Measurements from ENCODE around the gene CDK8.
"Not testable (repeated sequence)": the region's sequence is repeated elsewhere in the genome, so short reads cannot be mapped to it uniquely, and the experiment has no call there.

Gene CDK8

GRCh38 chr13:26280295-26280694 lies 26.4 kb downstream of the CDK8 start:
- Mint-ChIP-seq H3K4me3 (no peak overlapping the region), H3K27ac (no peak overlapping the region), H3K9me3 (peaks cover 12 to 16% of the 10 kb centered on the region in 2 donors), H3K4me1 (peaks cover 16% of the 10 kb centered on the region), H3K27me3 (no peaks in the 10 kb centered on the region)
- DNase-seq = no peak
- ATAC-seq = no peak

DNA sequence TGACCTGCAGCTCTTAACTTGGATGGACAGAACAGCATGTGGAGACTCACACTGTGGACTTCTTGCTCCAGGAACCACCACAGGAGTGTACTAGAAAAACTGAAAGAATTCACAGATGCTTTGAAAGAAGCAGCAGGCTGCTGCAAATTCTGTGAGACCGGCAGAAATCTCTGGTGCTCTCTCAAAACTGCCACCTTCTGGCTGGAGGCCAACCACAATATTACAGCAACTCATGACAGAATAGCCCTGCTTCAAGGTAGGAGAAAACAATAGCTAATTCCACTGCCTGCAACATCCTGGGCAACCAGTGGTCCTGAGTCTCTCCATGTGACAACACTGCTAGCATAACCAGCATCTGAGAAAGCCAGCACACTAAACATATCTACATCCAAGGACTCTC lies 26.9 kb downstream of the CDK8 start:
- no peak for DNase-seq
- H3K9me3 Mint-ChIP-seq = peaks cover 16 to 18% of the 10 kb centered on the region in 2 donors
- peaks cover 16% of the 10 kb centered on the region for H3K4me1 Mint-ChIP-seq
- H3K27ac Mint-ChIP-seq = no peak overlapping the region
- no peak overlapping the region for H3K4me3 Mint-ChIP-seq
- H3K27me3 Mint-ChIP-seq = no peaks in the 10 kb centered on the region
- no peak for ATAC-seq

DNA sequence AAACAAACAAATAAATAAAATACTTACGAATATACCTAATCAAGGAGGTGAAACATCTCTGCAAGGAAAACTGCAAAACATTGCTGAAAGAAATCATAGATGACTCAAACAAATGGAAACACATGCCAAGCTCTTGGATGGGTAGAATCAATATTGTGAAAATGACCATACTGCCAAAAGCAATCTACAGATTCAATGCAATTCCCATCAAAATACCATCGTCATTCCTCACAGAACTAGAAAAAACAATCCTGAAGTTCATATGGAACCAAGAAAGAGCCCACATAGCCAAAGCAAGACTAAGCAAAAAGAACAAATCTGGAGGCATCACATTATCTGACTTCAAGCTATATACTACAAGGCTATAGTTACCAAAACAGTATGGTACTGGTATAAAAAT lies 32.0 kb downstream of the CDK8 start:
- H3K27ac Mint-ChIP-seq, H3K27me3 Mint-ChIP-seq, H3K4me1 Mint-ChIP-seq, H3K4me3 Mint-ChIP-seq, DNase-seq, ATAC-seq: not testable (repeated sequence)
- peaks cover 16 to 27% of the 10 kb centered on the region in 2 donors for H3K9me3 Mint-ChIP-seq

DNA sequence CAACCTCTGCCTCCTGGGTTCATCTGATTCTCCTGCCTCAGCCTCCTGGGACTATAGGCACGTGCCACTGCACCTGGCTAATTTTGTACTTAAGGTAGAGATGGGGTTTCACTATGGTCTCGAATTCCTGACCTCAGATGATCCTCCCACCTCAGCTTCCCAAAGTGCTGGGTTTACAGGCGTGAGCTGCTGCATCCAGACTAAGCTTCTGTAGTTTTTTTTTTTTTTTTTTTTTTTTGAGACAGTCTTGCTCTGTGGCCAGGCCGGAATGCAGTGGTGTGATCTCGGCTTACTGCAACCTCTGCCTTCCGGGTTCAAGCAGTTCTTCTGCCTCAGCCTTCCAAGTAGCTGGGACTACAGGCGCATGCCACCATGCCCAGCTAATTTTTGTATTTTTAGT lies 34.9 kb downstream of the CDK8 start:
- not testable (repeated sequence) for H3K4me1 Mint-ChIP-seq, H3K4me3 Mint-ChIP-seq, ATAC-seq, H3K27ac Mint-ChIP-seq, DNase-seq, H3K27me3 Mint-ChIP-seq
- H3K9me3 Mint-ChIP-seq = peaks cover 12 to 26% of the 10 kb centered on the region in 2 donors

DNA sequence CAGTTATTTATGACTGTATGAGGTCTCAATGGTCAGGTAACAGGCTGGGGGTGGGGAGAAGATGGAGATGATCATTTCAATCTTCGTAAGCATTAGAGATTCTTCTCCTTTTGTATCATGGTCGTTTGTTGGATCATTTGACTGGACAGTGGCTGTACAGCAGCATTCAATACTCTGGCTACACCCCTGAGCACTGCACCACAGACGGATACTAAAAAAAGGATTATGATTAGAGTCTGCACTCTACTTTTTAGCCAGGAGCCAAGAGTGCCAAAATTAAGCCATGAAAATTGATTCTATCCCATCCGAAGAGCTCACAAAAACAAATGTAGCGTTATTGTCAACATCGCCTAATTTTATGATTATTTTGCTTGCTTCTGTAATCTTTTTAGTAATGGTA lies 41.9 kb downstream of the CDK8 start:
- peaks cover 4 to 21% of the 10 kb centered on the region in 2 donors for H3K9me3 Mint-ChIP-seq
- H3K27ac Mint-ChIP-seq = no peak overlapping the region
- H3K4me3 Mint-ChIP-seq = no peak overlapping the region
- peaks cover 33% of the 10 kb centered on the region for H3K4me1 Mint-ChIP-seq
- ATAC-seq (no peak), DNase-seq (no peak)
- H3K27me3 Mint-ChIP-seq = no peaks in the 10 kb centered on the region

GRCh38 chr13:26299168-26299750 lies 45.3 kb downstream of the CDK8 start:
- ATAC-seq = no peak

GRCh38 chr13:26300140-26300539 lies 46.2 kb downstream of the CDK8 start:
- Mint-ChIP-seq H3K27me3 (no peaks in the 10 kb centered on the region), H3K4me1 (peaks cover 53% of the 10 kb centered on the region), H3K9me3 (peaks cover 0 to 13% of the 10 kb centered on the region in 2 donors), H3K27ac (no peak overlapping the region), H3K4me3 (no peak overlapping the region)
- no peak for DNase-seq
- no peak for ATAC-seq

More at GRCh38 chr13:26299168-26299750, 45.3 kb downstream of the CDK8 start:
- Mint-ChIP-seq H3K9me3 (peaks cover 0 to 16% of the 10 kb centered on the region in 2 donors), H3K4me1 (peaks cover 51% of the 10 kb centered on the region), H3K27me3 (no peaks in the 10 kb centered on the region), H3K27ac (no peak overlapping the region), H3K4me3 (no peak overlapping the region)
- DNase-seq = no peak

GRCh38 chr13:26305676-26306075 lies 51.7 kb downstream of the CDK8 start:
- H3K27me3 Mint-ChIP-seq = no peaks in the 10 kb centered on the region
- H3K27ac Mint-ChIP-seq = no peak overlapping the region
- DNase-seq (no peak), ATAC-seq (no peak)
- no peak overlapping the region for H3K4me3 Mint-ChIP-seq
- H3K4me1 Mint-ChIP-seq = peaks cover 57% of the 10 kb centered on the region
- H3K9me3 Mint-ChIP-seq = peaks cover 7 to 10% of the 10 kb centered on the region in 2 donors

DNA sequence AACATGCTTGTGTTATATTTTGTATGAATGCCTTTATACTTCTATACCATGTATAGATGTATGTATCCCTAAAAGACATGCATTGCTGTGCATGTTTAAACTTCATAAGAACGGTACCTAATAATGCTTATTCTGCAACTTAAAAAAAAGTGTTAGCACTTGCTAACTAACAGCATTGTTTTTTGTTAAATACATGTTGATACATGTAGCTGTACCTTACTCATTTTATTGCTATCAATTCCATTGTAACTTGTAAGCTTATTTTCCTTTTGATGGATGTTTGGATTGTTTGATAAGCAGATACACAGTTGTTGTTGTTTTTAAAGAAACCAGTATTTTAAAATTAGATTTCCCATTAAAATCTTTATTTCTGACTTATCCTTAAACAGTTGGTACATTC lies 53.8 kb downstream of the CDK8 start:
- no peak overlapping the region for H3K27ac Mint-ChIP-seq
- no peaks in the 10 kb centered on the region for H3K27me3 Mint-ChIP-seq
- DNase-seq = no peak
- no peak overlapping the region for H3K4me3 Mint-ChIP-seq
- peaks cover 41% of the 10 kb centered on the region for H3K4me1 Mint-ChIP-seq
- ATAC-seq = no peak
- H3K9me3 Mint-ChIP-seq = peaks cover 7 to 10% of the 10 kb centered on the region in 2 donors

DNA sequence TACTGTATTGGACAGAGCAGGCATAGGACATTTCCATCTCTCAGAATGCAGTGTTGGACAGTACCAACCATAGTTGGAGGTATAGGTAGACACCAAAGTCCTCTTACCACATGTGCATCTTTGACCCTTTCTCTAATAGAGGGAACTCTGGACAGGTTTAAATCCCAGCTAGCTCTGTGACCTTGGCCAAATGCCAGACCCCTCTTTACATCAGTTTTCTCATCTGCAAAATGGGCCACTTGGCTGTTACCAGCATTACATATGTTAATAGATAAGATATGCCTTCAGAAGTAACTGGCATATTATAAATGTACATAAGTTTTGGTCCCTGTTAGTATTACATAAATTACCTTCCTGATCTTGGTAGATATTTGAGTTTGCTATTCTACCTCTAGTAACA lies 54.3 kb downstream of the CDK8 start:
- DNase-seq = no peak
- Mint-ChIP-seq H3K4me1 (peaks cover 45% of the 10 kb centered on the region), H3K4me3 (no peak overlapping the region), H3K27ac (no peak overlapping the region), H3K9me3 (peaks cover 7 to 10% of the 10 kb centered on the region in 2 donors), H3K27me3 (no peaks in the 10 kb centered on the region)
- no peak for ATAC-seq

- no peaks in the 10 kb centered on the region for H3K27me3 Mint-ChIP-seq
- ATAC-seq (no peak), DNase-seq (no peak)
- H3K4me1 Mint-ChIP-seq = peaks cover 45% of the 10 kb centered on the region
- no peak overlapping the region for H3K27ac Mint-ChIP-seq
- peaks cover 7 to 10% of the 10 kb centered on the region in 2 donors for H3K9me3 Mint-ChIP-seq
- no peak overlapping the region for H3K4me3 Mint-ChIP-seq
Measured at GRCh38 chr13:26308836-26309235, 54.9 kb downstream of the CDK8 start.

DNA sequence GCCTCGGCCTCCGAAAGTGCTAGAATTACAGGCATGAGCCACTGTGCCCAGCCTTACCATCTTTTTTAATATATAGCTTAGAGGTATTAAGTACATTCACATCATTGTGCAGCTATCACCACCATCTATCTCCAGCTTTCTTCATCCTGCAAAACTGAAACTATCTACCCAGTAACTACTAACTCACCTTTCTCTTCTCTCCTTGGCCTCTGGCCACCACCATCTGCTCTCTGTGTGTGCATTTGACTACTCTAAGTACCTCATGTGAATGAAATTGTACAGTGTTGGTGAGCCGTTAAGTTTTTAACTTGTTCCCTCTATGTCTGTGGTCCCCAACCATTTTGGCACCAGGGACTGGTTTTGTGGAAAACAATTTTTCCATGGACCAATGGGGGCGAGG lies 56.1 kb downstream of the CDK8 start:
- no peak overlapping the region for H3K4me3 Mint-ChIP-seq
- H3K27ac Mint-ChIP-seq = no peak overlapping the region
- no peaks in the 10 kb centered on the region for H3K27me3 Mint-ChIP-seq
- H3K9me3 Mint-ChIP-seq = peaks cover 7 to 10% of the 10 kb centered on the region in 2 donors
- ATAC-seq (no peak), DNase-seq (no peak)
- peaks cover 39% of the 10 kb centered on the region for H3K4me1 Mint-ChIP-seq

- Mint-ChIP-seq H3K27me3 (no peaks in the 10 kb centered on the region), H3K27ac (no peak overlapping the region), H3K4me3 (no peak overlapping the region), H3K4me1 (peaks cover 40% of the 10 kb centered on the region), H3K9me3 (peaks cover 7 to 10% of the 10 kb centered on the region in 2 donors)
- DNase-seq (no peak), ATAC-seq (no peak)
Measured at GRCh38 chr13:26310470-26310869, 56.5 kb downstream of the CDK8 start.

DNA sequence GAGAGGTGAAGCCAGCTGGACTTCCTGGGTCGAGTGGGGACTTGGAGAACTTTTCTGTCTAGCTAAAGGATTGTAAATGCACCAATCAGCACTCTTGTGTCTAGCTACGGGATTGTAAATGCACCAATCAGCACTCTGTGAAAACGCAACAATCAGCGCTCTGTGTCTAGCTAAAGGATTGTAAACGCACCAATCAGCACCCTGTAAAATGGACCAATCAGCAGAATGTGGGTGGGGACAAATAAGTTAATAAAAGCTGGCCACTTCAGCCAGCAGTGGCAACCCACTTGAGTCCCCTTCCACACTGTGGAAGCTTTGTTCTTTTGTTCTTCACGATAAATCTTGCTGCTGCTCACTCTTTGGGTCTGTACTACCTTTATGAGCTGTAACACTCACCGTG lies 58.1 kb downstream of the CDK8 start:
- not testable (repeated sequence) for ATAC-seq, H3K4me3 Mint-ChIP-seq, H3K27ac Mint-ChIP-seq, H3K27me3 Mint-ChIP-seq, DNase-seq
- peaks cover 42% of the 10 kb centered on the region for H3K4me1 Mint-ChIP-seq
- H3K9me3 Mint-ChIP-seq = peaks cover 7 to 11% of the 10 kb centered on the region in 2 donors

DNA sequence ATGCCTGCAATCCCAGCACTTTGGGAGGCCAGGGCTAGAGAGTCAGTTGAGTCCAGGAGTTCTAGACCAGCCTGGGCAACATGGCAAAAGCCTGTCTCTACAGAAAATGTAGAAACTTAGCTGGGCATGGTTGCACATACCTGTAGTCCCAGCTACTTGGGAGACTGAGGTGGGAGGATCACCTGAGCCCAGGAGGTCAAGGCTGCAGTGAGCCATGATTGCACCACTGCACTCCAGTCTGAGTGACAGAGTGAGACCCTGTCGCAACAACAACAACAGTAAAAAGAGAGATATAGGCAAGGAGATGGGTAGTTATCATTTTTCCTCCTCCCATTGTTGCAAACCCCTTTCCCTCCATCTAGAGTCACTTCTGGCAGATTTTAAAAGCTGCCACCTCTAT lies 62.2 kb downstream of the CDK8 start:
- peaks cover 30% of the 10 kb centered on the region for H3K4me1 Mint-ChIP-seq
- not testable (repeated sequence) for ATAC-seq, H3K27ac Mint-ChIP-seq

DNA sequence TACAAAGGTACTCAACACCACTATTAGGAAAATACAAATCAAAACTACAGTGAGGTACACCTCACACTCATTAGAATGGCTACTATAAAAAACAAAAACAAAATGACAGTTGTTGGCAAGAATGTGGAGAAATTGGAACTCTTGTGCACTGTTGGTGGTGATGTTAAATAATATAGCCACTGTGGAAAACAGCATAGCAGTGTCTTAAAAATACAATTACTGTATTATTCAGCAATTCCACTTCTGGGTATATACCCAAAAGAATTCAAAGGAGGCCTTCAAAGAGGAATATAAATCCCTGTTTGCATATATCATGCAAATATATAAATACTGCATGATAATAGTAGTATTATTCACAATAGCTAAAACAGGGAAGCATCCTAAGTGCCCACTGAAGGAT lies 66.8 kb downstream of the CDK8 start:
- H3K27me3 Mint-ChIP-seq = no peaks in the 10 kb centered on the region
- no peak overlapping the region for H3K27ac Mint-ChIP-seq

More for the DNA sequence above, 62.2 kb downstream of the CDK8 start:
- H3K9me3 Mint-ChIP-seq, DNase-seq, H3K27me3 Mint-ChIP-seq, H3K4me3 Mint-ChIP-seq: not testable (repeated sequence)

GRCh38 chr13:26323127-26323526 lies 69.2 kb downstream of the CDK8 start:
- Mint-ChIP-seq H3K4me3 (no peak overlapping the region), H3K9me3 (no peaks in the 10 kb centered on the region), H3K27me3 (no peaks in the 10 kb centered on the region), H3K4me1 (peaks cover 44% of the 10 kb centered on the region), H3K27ac (peak overlapping the region in 1 of 2 donors; percentile 40)
- DNase-seq (no peak), ATAC-seq (no peak)

More for the DNA sequence above, 66.8 kb downstream of the CDK8 start:
- peaks cover 40% of the 10 kb centered on the region for H3K4me1 Mint-ChIP-seq
- no peak for ATAC-seq
- H3K4me3 Mint-ChIP-seq = no peak overlapping the region
- no peak for DNase-seq
- peaks cover 0 to 4% of the 10 kb centered on the region in 2 donors for H3K9me3 Mint-ChIP-seq

Data from stimulated activated naive CD8-positive, alpha-beta T cell treated with anti-CD3 and anti-CD28 coated beads, Interleukin-15, amount 100 ng/mL, for 72 hours (primary cell).